GM12878 (cell line): ENCODE results near the gene FITM1. TPM values are rescaled to one million over a fixed set of nuclear protein-coding genes. Genes with fewer than 3 reads are reported as not detected.

Experiments
- ATF7 ChIP-seq: fragments of 450-650 bp; IDR thresholded peaks from 2 replicates; pipeline ENCODE4 v1.6.1; 2016; ENCODE audit warnings: low read depth, mild to moderate bottlenecking
- CEBPZ ChIP-seq: fragments of 150-350 bp; IDR thresholded peaks from 2 replicates; pipeline ENCODE4 v1.6.1; 2016; ENCODE audit warnings: low read depth, low read length
- E2F8 ChIP-seq: fragments of 450-650 bp; IDR thresholded peaks from 2 replicates; pipeline ENCODE4 v1.6.1; 2018; ENCODE audit warnings: mild to moderate bottlenecking, low read depth, moderate library complexity; ENCODE audit not compliant: partially characterized antibody
- HDAC2 ChIP-seq: fragments of 200-600 bp; sonication (generic); IDR thresholded peaks from 2 replicates; pipeline ENCODE4 v1.6.1; 2017
- LARP7 ChIP-seq: fragments of 450-650 bp; IDR thresholded peaks from 2 replicates; pipeline ENCODE4 v1.6.1; 2017; ENCODE audit warnings: mild to moderate bottlenecking
- MEF2B ChIP-seq: fragments of 450-650 bp; IDR thresholded peaks from 2 replicates; pipeline ENCODE4 v1.6.1; 2018; ENCODE audit warnings: mild to moderate bottlenecking, moderate library complexity; ENCODE audit not compliant: partially characterized antibody, poor library complexity, severe bottlenecking
- NBN ChIP-seq: fragments of 450-650 bp; IDR thresholded peaks from 2 replicates; pipeline ENCODE4 v1.6.1; 2016
- NR2C2 ChIP-seq: IDR thresholded peaks from 2 replicates; pipeline ENCODE4 v1.6.1; 2011; ENCODE audit warnings: borderline replicate concordance, low read depth; ENCODE audit not compliant: control insufficient read depth, insufficient read length
- PAX8 ChIP-seq: fragments of 450-650 bp; IDR thresholded peaks from 2 replicates; pipeline ENCODE4 v1.6.1; 2017; ENCODE audit warnings: mild to moderate bottlenecking, moderate library complexity
- RFX5 ChIP-seq: IDR thresholded peaks from 2 replicates; pipeline ENCODE4 v1.6.1; 2011; ENCODE audit warnings: low read depth, low read length, improper control_type of control experiment
- SMAD5 ChIP-seq: IDR thresholded peaks from 2 replicates; pipeline ENCODE4 v1.6.1; 2016; ENCODE audit warnings: antibody characterized with exemption, low read depth
- WRNIP1 ChIP-seq: IDR thresholded peaks from 2 replicates; pipeline ENCODE4 v1.6.1; 2011; ENCODE audit warnings: low read depth, low read length, improper control_type of control experiment, borderline replicate concordance
- YY1 ChIP-seq: IDR thresholded peaks from 2 replicates; pipeline ENCODE4 v1.6.1; 2011; ENCODE audit warnings: low read depth, mild to moderate bottlenecking, low read length
- ZBTB11 ChIP-seq: fragments of 450-650 bp; formaldehyde crosslinking; IDR thresholded peaks from 2 replicates; pipeline ENCODE4 v1.5.0; 2022; ENCODE audit warnings: mild to moderate bottlenecking, missing genetic modification characterization
- ZNF24 ChIP-seq: fragments of 450-650 bp; IDR thresholded peaks from 2 replicates; pipeline ENCODE4 v1.6.1; 2017; ENCODE audit warnings: antibody characterized with exemption, mild to moderate bottlenecking
- ZNF687 ChIP-seq: fragments of 450-650 bp; IDR thresholded peaks from 2 replicates; pipeline ENCODE4 v1.6.1; 2017; ENCODE audit warnings: mild to moderate bottlenecking, moderate library complexity
- polyA plus RNA-seq, 11 experiments: library from polyadenylated mRNA; depleted of rRNA in 4 of 11; unstranded in 6 of 11; stranded (reverse) in 5 of 11; fragments of >200 nt; fragmentation: Nextera tagmentation in 4 of 11; fragmentation: Illumina TruSeq in 1 of 11; extraction: Ambion mirVana in 4 of 11; extraction: Trizol in 1 of 11; gene quantifications; 1 replicate in 1 of 11; 2 replicates in 10 of 11; pipeline versions ENCODE4 v1.2.1 to v1.2.3, GENCODE V29; 2011 to 2016; ENCODE audit warnings: inconsistent platforms in 2 of 11, missing spikeins in 2 of 11, low read depth in 1 of 11
- total RNA-seq, 4 experiments: library from RNA; depleted of rRNA in 3 of 4; stranded (reverse); fragments of >200 nt in 3 of 4; fragmentation: Illumina TruSeq in 1 of 4; extraction: Trizol in 1 of 4; gene quantifications; 2 replicates each; pipeline versions ENCODE4 v1.2.1 to v1.2.3, GENCODE V29; 2013 to 2021

FITM1 gene
- total and polyA plus RNA-seq, 10 of the 15 experiments (the other 5 are each of a cell fraction or from before 2014, with no cell fraction given), result 0.11 to 1.9 (median 0.45) TPM; not detected in 2

GRCh38 chr14:24114532-24115421, 15.7 kb upstream of the FITM1 start, which contains the start of the genes DCAF11 and NRL (continued):
- no peak; the same call in none of the 2 replicates for TF ChIP-seq NBN
- TF ChIP-seq LARP7, result no peak
- no peak for TF ChIP-seq E2F8
- TF ChIP-seq NR2C2, result no peak
- TF ChIP-seq PAX8, result no peak
- no peak for TF ChIP-seq ZBTB11 (CRISPR knock-in tag)
- no peak for TF ChIP-seq ZNF687
- TF ChIP-seq WRNIP1, result 0 out of 2 replicates have a peak, but pooled peaks have one; percentile 24
- 0 out of 2 replicates have a peak, but pooled peaks have one; percentile 18 for TF ChIP-seq YY1
- TF ChIP-seq ZNF24, result no peak
- no peak for TF ChIP-seq MEF2B
- TF ChIP-seq SMAD5, result peak; percentile 32; the same call in 1 of the 2 replicates
- peak; percentile 86 for TF ChIP-seq CEBPZ
- TF ChIP-seq HDAC2, result no peak
- TF ChIP-seq RFX5, result peak; percentile 86
- TF ChIP-seq ATF7, result no peak; the same call in 1 of the 2 replicates
